SK-N-DZ (cell line): Measurements from ENCODE around the gene TMEM163. TPM values are rescaled to one million over a fixed set of nuclear protein-coding genes. Genes with fewer than 3 reads are reported as not detected.
"Not testable (repeated sequence)": the region's sequence is repeated elsewhere in the genome, so short reads cannot be mapped to it uniquely, and the experiment has no call there.

Experiments used
- DNase-seq: peaks from one replicate; pipeline ENCODE4 v3.0.0-alpha.2; 2015; ENCODE audit warnings: low spot score
- polyA plus RNA-seq, 2 experiments: library from polyadenylated mRNA; depleted of rRNA; stranded (reverse); fragments of >200 nt; gene quantifications; 2 replicates each; pipeline ENCODE4 v1.2.3, GENCODE V29; 2014

The TMEM163 gene
- 9.7 and 13.9 TPM in 2 replicates for polyA plus RNA-seq (2014; cell fraction: cytosol; rRNA removed)
- polyA plus RNA-seq (2014; cell fraction: nucleus; rRNA removed) = 8.8 and 9.9 TPM in 2 replicates

DNA sequence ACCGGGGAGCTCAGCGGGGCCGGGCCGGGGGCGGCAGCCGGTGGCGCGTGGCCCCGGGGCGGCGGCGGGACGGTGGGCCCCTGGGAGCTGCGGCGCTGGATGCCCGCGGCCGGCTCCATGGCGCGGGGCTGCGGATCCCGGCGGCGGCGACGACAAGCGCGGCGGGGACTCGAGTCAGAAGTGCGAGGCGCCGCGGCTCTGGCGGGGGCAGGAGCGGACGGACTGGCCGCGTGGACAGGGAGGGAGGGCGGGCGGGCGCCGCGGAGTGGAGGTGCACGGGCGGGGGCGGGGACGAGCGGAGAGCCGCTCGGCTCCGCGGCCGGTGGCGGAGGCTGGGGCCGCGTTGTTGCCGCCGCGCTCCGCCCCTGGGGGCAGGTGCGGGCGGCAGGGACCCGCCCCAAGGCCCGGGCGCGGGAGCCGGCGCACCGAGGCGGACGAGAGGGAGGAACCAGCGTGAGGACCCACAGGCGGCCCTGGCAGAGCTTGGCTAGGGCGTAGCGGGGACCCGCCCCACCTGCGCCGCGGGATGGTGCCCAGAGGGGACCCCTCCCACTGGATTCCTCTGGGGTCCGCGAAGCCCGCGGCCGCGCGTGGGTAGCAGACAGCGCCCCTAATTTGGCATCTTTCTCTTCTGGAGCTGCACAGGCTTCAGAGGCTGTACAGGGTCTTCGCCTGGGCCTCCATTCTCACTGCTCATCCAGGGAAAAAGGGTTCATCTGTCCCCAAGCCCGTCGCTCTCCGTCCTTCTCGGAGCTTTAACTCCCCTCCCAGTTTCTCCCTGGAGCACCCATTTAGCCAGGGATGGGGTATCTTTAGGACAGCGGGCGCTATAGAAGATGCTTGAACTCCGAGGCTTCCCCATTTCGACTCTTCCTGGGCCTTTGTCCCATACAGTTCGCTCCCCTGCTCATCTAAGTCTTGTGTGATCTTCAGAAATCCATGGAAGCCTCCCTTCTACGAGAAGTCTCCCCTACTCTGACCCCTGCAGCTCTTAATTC is at the start of gene TMEM163:
TMEM163 (minus strand) TSS at position 184 of the 998 bp plus-strand sequence.
- DNase-seq = peak; percentile 40

DNA sequence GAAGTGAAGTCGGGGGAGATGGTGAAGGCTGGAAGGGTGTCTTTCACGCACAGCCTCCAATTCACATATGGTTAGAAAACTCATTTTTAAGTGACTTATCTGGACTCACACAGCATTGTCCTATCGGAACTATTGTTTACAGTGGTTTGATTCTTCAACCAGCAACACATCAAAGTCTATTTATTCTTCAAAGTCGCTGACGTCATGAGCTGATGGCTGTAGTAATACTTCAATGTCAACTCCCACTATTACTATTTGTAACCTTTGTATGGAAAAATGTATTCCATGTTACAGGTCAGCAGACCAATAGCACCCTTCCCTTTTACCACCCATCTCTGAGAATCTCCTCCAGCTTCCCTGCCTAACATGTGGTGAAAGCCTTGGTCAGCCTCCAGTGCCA is 47.8 kb upstream of the TMEM163 start:
- no peak for DNase-seq

DNA sequence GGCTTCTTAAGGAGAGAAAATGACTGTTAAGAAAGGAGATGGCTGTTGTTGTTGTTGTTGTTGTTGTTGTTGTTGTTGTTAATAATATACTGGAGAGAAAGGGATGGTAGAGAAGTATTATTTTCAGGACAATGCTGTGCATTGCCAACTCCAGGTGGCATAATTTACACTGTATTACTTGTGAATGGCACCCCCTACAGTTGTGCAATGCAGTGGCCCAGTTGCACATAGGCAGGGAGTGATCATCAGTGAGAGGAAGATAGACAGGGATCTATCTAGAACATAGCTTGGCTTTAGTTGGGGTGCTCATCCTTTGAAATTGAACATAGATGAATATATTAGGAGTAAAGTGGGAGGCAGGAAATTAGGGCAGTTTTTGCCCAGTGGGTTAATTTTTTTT is 47.2 kb upstream of the TMEM163 start:
- DNase-seq = no peak

DNA sequence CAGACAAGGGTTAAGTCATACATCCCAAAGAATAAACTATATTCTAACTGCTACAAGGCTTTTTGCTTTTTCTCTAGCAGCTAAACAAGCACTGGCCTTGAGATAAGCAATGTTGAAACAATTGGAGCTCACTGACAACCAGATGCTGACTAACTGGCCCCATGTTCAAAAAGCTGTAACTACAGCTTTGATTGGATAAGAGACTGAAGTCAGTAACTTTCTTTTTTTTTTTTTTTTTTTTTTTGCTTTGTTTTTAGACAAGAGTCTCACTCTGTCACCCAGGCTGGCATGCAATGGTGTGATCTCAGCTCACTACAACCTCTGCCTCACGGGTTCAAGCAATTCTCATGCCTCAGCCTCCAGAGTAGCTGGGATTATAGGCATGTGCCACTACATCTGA is 45.4 kb upstream of the TMEM163 start:
- no peak for DNase-seq

DNA sequence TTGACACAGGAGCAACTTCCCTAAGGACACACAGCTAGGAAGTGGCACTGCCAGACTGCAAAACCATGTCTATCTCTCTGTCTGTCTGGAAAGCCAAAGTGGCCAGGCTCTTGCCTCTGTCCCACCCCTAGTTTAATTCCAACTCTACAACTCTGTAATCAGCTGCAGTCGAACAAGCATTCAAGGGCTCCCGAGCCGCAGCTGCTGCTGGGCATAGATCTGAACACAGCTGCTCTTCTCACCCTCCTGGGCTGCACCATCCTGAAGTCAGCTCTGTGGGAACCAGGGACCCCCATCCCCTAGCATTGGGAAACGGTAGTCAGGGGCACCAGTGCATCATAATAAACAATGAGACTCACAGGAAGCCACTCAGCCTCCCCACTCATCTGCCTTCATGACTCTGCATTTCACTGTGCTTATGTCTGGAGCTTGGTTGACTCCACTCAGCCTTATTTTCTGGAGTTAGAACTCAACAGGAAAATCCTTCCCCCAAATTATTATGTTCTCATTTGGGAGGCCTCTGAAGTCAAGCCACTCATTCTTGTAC is 44.4 kb upstream of the TMEM163 start:
- DNase-seq = no peak

DNA sequence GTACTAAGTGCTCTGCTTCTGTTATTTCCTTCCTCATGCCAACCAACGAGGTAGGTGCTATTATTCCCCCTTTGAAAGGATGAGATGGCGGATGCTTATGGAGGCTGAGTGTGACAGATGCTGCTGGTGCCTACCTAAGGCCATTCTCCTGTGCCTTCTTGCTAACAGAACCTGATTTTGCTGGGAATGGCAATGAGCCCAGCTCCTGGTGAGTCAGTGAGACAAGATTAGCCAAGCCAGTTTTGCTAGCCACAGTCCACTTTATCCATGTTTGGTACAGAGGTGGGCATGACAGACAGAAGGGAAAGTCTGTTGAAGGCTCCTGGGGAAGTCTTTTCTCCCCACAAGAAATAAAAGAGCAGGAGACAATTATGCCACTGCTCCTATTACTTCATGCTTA is 43.7 kb upstream of the TMEM163 start:
- DNase-seq = no peak

DNA sequence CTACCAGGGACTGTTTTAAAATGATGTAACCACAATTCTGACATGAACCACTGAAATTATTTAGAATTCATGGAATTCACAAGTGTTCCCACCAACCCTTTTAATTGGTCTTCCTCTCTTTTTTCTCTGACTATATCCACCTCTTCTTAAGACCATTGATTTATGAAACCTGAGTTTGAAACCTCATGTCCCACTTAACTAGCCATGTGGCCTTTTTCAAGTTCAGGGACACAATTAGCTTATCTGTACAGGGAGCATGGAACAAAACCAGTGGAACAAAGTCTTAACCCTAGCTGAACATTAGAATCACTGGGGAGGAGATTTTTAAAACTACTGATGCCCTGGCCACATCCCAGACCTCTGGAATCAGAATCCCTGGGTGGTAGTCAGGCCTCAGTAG is 41.6 kb upstream of the TMEM163 start:
- peak; percentile 63 for DNase-seq

DNA sequence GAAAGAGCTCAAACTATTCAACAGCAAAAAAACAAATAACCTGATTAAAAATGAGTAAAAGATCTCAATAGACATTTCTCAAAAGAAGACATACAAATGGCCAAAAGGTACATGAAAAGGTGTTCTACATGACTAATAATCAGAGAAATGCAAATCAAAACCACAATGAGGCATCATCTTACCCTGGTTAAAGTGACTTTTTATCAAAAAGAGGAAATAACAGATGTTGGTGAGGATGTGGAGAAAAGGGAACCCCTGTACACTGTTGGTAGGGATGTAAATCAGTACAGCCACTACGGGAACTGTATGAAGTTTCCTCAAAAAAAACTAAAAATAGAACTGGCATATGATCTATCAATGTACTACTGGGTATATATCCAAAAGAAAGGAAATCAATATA is 39.8 kb upstream of the TMEM163 start:
- no peak for DNase-seq

DNA sequence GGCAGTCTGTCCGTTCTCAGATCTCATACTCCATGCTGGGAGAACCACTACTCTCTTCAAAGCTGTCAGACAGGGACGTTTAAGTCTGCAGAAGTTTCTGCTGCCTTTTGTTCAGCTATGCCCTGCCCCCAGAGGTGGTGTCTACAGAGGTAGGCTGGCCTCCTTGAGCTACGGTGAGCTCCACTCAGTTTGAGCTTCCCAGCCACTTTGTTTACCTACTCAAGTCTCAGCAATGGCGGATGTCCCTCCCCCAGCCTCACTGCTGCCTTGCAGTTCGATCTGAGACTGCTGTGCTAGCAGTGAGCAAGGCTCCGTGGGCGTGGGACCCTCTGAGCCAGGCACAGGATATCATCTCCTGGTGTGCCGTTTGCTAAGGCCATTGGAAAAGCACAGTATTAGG is 33.2 kb upstream of the TMEM163 start:
- not testable (repeated sequence) for DNase-seq

DNA sequence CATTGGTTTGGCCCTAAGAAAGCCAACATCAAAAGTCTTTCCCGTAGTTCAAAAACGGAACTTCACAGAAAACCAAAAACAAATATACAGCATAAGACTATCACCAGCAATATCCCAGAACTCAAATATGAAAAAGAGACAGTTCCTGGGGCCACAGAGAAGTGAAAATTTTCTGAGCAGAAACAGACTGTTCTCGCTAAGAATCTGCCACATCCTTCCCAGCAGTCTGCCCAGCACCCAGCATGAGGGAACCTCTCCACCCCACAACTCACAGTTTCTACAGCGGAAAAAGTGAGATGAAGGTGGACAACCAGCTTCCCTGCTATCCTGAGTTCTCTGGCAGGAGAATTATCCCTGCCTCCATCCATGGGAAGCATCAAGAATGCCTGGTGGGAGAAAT is 26.7 kb upstream of the TMEM163 start:
- DNase-seq = no peak

DNA sequence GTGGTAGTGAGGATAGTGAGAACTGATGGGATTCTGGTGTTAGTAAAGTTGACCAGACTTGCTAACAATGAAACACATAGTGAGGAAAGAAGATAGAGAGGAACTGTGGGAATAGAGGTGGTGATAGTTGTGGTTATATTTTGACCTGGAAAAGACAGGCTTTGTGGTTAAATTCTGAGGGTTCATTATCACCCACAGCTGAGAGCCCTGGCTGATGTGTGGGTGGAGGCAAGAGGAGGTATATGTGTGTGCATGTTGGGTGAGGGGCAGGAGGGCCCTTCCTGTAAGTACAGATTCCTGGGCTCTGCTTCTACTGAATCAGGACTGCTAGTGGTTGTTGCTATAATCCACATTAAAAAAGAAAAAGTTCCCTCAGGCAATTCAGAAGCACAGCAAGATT is 26.2 kb upstream of the TMEM163 start:
- DNase-seq = no peak

DNA sequence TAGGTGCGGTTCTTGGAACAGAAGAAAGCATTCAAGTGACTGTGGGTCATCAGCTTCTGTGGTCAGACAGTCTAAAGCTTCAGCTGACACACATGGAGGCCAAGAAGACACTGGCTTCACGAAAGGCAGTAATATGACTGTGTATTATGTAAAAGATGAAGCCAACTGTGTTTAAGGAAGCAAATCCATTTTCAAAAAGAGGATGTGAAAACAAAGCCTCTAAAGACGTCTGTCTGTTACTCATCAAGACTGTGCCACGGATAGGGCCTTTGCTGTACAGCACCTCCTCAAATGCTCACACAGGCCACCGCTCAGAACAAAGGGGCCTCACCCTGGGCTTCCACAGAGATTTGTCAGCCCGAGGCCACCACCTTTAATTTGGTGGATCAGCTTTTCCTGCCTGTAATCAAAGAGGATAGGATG is 21.1 kb upstream of the TMEM163 start:
- no peak for DNase-seq

DNA sequence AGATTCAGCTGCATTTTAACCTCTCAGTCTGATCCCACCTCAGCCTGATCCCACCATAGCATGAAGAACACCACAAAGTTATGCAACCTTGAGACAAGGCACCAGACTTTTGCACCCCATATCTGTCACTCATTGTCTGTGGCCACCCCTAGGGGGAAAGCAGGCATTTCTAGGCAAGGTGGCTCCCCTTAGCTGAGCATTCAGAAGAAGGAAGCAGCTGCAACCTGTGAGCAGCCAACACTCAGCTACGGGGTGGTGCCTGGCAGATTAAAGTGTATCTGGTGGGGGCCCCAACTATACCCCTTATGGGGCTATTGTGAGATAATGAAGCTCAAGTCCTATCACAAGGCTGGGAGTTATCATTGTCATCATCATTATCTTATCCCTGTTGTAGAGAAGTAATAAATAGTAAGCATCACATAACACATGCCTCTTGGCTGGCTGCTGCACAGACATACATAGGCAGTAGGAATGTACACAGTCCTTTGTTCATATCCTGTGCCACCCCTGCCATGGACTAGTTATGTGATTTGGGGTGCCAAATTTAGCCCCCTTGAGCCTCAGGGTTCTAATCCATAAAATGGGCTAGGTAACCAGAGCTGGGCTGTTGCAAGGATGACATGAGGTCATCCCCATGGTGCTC is 20.6 kb upstream of the TMEM163 start:
- peak; percentile 17 for DNase-seq

DNA sequence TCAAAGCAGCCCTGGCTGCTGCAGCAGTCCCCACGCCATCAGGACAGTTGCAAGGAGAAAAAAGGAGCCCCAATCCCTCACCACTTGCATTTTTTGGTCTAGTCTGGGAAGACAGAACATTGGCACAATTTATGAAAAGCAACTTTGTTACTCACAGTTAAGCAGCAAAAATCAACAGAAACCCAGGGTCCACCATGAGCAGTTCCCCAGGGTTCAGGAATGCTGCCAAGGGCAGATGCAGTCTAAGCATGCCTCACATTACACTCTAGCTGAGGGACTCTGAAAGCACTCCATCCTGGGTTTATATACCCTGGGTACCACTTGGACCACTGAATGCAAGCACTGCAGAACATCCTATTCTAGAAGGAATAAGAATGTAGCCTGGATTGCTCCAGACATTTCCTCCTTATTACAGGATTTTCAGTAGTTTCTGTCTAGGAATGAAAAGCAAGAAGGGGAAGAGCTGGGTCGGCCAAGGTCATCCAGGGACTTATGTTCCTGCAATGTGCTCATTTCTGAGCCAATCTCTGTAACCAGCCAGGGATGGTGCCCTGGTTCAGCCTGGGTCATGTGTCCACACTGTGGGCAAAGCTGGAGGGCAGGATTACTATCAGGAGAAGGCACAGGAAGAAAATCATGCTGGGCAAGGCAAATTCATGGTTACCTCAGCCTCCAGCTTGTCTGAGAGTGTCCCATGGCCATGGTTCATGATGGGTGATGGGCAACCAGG is 19.5 kb upstream of the TMEM163 start:
- no peak for DNase-seq

DNA sequence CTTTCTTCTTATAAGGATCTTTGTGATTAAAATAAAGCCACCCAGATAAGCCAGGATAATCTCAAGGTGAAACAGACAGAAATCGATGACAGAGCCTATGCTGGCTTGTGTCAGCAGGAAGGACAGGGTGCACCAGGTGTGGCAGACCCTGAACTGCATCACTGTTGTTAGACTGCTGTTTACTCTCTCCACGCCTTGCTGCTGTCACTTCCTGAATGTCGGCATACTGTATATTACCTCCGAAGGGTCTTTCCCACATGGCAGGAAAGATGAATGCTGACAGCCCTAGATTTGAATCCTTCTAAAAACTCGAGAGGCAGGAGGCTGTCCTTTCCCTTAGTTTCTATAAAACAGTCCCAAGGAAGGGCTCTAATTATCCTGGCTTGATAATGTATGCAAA is 18.9 kb upstream of the TMEM163 start:
- peak; percentile 29 for DNase-seq

DNA sequence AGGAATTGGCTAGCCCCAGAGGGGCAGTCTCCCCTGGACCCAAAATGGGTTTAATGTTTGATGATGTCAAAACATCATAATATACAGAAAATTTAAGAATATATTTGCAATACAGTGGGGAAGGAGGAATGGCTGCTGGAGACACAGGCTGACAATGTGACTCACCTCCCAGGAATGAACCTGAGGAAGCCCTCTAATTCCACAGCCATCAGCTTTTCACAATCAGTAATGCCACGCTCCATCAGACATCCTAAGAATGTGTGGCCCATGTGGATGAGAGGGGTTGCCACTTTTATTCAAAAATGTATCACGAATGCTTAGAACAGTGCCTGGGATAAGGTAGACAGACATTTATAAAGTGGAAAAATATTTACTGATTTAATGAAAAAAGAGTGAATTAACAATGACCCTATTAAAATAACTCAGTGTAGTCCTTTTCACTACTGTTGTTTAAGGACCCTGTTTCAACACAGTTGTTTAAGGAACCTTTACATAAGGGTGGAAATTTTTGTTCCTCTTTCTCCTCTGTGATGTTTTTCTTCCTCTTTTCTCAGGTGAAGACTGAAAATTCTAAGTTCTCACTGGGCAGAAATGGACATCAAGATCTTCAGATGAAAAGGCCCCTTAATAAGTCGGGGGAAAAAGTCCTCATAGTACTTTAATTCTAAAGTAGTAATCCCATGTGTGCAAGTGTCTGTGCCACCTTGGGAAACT is 17.5 kb upstream of the TMEM163 start:
- DNase-seq = no peak

DNA sequence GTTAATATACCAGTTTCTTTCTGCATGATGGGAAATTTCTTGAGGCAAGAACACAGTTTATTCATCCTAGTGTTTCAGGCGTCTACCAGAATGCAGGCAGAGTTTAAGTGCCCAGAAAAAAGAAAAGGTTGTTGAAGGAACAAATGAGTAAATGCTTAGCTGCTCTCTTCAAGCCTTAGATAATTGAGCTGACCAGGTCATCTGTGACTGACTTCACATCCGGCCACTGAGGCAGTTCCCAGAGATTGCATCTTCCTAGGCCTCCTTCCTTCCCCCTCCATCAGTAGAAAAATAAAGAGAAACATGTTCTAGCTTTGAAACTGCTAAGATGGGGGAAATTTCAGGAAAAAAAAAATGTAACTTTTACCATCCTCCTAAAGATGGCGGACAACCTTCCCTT is 9.4 kb upstream of the TMEM163 start:
- DNase-seq = no peak

DNA sequence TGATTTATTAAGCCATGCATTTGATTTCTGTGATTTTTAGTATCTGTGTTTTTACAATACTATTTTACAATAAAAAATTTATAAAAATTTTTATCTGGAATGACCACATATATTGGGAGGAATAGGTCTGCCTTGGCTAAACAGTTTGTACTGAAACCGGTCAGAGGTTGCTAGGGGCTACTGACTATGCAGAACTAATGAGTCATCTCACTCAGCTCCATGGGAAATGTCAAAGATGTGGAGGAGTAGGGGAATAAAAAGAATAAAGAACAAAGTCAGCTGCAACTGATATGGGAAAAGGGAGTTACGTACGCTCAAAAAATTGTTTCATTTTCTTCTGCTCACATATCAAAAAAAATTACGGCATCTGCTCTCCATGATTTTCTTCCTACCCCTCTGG is 8.6 kb upstream of the TMEM163 start:
- DNase-seq = no peak

DNA sequence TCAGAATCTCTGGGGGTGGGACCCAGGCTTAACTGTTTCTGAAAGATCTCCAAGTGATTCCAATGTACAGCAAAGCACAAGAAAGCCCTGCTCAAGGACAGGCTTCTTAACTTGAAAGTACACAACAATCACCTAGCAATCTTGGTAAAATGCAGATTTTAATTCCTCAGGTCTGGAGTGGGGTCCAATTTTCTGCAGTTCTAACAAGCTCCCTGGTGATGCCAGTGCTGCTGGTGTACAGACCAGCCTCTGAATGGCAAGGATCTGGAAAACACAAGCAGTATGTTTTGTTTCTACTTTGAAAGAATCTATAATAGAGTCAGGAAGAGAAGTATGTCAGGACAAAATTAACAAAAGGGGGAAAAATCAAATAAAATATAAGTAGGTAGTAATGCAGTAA is 7.8 kb upstream of the TMEM163 start:
- DNase-seq = no peak

DNA sequence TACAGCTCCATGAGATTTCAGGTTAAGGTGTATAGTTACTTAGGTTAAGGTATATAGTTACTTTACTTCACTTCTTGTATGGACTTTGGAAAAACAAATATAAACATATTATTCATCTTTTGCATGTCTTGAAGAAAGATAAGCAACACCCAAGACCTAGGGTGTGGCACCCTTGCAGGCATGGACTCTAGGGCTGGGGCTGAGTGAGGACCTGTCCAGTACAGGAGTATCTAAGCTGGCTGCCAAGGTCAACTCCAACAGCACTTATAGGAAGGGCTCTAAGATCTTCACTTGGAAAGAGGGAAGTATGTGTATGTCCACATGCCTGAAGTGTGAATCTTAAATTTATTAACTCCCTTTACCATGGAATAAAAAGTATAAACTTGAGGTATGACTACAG is 7.1 kb upstream of the TMEM163 start:
- DNase-seq = no peak

DNA sequence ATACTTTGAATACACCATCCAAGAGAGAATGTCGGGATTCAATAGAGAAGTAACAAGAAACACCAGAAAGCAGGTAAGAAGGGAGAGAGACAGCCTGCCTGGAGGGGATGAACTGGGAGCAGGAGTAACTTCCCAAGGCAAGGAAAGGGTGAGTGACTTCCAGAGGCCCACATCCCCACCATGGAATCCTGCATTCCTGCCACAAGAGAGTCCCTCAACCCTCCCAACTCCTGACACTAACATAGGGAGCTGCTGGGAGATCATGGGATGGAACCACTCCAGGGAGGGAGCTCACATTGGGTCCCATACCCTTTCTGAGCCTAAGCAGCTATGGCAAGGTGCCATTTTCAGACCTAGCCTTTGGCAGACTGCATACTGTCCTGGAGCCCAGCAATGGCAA is 5.5 kb upstream of the TMEM163 start:
- no peak for DNase-seq
